ENCODE measurements around the gene SHB.

SHB gene

GRCh38 chr9:38020151-38021076 lies 48.6 kb downstream of the SHB start:
- no peak for DNase-seq

- no peak for DNase-seq
Measured at GRCh38 chr9:38019731-38020130, 49.3 kb downstream of the SHB start.

- DNase-seq, result no peak
Measured at GRCh38 chr9:38018958-38019602, 49.9 kb downstream of the SHB start.

- no peak for DNase-seq
Measured at GRCh38 chr9:38018241-38018957, 50.6 kb downstream of the SHB start.

- no peak for DNase-seq
Measured at GRCh38 chr9:38017885-38018186, 51.2 kb downstream of the SHB start.

- DNase-seq, result no peak
Measured at GRCh38 chr9:38017149-38017884, 51.7 kb downstream of the SHB start.

GRCh38 chr9:38016375-38017135 lies 52.5 kb downstream of the SHB start:
- DNase-seq, result no peak

GRCh38 chr9:38015906-38016305 lies 53.1 kb downstream of the SHB start:
- no peak for DNase-seq

GRCh38 chr9:38015266-38015665 lies 53.8 kb downstream of the SHB start:
- no peak for DNase-seq

GRCh38 chr9:38012767-38013450 lies 56.1 kb downstream of the SHB start:
- DNase-seq, result no peak

GRCh38 chr9:38011991-38012390 lies 57.0 kb downstream of the SHB start:
- DNase-seq, result no peak

GRCh38 chr9:38010918-38011704 lies 57.9 kb downstream of the SHB start:
- no peak for DNase-seq

- no peak for DNase-seq
Measured at GRCh38 chr9:38009990-38010389, 59.0 kb downstream of the SHB start.

- DNase-seq, result no peak
Measured at GRCh38 chr9:38009035-38009501, 60.0 kb downstream of the SHB start.

- DNase-seq, result peak; percentile 79
Measured at GRCh38 chr9:38008168-38009034, 60.6 kb downstream of the SHB start.

- no peak for DNase-seq
Measured at GRCh38 chr9:38007016-38007415, 62.0 kb downstream of the SHB start.

GRCh38 chr9:38006163-38006562 lies 62.9 kb downstream of the SHB start:
- DNase-seq, result no peak

GRCh38 chr9:38004809-38005560 lies 64.0 kb downstream of the SHB start:
- no peak for DNase-seq

All from stimulated activated CD4-positive, alpha-beta T cell treated with anti-CD3 and anti-CD28 coated beads, Interleukin-15, amount 100 ng/mL, for 24 hours (primary cell).